AG04449 (cell line): ENCODE data around the gene TXNDC2.
"Not testable (repeated sequence)": the region's sequence is repeated elsewhere in the genome, so short reads cannot be mapped to it uniquely, and the experiment has no call there.

Experiments
- CTCF ChIA-PET: fragments of 350-600 bp; formaldehyde crosslinking; extraction: SDS; loops from one replicate; lab custom pipeline; 2021; ENCODE audit warnings: antibody characterized with exemption; lab: Yijun Ruan, JAX
- POLR2A ChIA-PET: fragments of 400-600, 350-600 bp; formaldehyde crosslinking; extraction: SDS; loops from one replicate; lab custom pipeline; 2020; ENCODE audit warnings: antibody characterized with exemption, inconsistent platforms; lab: Yijun Ruan, JAX
- DNase-seq: peaks from one replicate; pipeline ENCODE4 v3.0.0-alpha.2; 2010; ENCODE audit warnings: low read depth, low spot score
- H3K4me3 ChIP-seq: 2 replicates; pipeline ENCODE4 v1.5.1; 2011; ENCODE audit warnings: low read depth, mild to moderate bottlenecking, control low read depth, low read length
- TF ChIP-seq, protein P1 (sequence below): IDR thresholded peaks from one replicate; pipeline ENCODE4 v1.5.1; 2011; ENCODE audit warnings: mild to moderate bottlenecking, moderate library complexity, low read length, control low read depth, inconsistent platforms; ENCODE audit not compliant: insufficient read depth; ENCODE audit errors: missing control alignments

The TXNDC2 gene

DNA sequence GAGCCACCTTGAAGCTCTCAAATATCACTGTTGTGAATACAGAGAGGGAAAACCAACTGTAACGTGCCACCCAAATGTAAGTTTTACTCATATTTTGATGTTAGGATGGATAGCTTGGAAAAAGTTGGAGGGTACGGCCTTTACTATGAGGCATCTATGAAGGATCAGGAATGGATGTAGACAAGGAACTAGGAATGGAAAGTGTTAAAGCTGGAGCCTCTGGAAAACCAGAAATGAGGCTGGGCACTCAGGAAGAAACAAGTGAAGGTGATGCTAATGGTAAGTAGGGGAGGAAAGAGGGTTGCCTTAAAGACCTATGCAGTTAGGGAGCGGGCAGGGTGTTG, 204 bp downstream of the TXNDC2 start:
- CTCF ChIA-PET = interaction anchor here (0.8 to 1.2 kb wide), 3 partner anchors 13 to 65 kb away, joined by 3 to 4 read pairs (median 4); no protein-coding TSS in a partner anchor
- POLR2A ChIA-PET = interaction anchor here (1.1 kb wide), 1 partner anchor 9 kb away, joined by 3 read pairs; no protein-coding TSS in a partner anchor
- TF ChIP-seq, protein P1, sequence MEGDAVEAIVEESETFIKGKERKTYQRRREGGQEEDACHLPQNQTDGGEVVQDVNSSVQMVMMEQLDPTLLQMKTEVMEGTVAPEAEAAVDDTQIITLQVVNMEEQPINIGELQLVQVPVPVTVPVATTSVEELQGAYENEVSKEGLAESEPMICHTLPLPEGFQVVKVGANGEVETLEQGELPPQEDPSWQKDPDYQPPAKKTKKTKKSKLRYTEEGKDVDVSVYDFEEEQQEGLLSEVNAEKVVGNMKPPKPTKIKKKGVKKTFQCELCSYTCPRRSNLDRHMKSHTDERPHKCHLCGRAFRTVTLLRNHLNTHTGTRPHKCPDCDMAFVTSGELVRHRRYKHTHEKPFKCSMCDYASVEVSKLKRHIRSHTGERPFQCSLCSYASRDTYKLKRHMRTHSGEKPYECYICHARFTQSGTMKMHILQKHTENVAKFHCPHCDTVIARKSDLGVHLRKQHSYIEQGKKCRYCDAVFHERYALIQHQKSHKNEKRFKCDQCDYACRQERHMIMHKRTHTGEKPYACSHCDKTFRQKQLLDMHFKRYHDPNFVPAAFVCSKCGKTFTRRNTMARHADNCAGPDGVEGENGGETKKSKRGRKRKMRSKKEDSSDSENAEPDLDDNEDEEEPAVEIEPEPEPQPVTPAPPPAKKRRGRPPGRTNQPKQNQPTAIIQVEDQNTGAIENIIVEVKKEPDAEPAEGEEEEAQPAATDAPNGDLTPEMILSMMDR = no peak
- DNase-seq = no peak
- H3K4me3 ChIP-seq = no peak overlapping the region

DNA sequence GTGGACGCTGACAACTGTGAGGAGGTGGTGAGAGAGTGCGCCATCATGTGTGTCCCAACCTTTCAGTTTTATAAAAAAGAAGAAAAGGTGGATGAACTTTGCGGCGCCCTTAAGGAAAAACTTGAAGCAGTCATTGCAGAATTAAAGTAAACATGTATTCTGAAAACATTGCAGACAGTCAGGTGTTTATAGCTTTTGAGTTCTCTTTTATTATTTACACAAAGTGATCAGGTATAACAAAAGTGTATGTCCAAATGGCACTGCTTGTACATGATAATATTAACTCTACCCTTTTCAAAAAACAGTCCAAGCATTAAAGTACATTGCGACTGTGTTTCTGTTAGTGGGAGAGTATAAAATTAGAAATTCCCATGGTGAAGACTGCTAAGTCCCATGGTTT, 2.2 kb downstream of the TXNDC2 start:
- TF ChIP-seq, protein P1 = no peak
- no peak overlapping the region for H3K4me3 ChIP-seq
- no peak for DNase-seq
- CTCF ChIA-PET = no interaction called here
- POLR2A ChIA-PET = no interaction called here

DNA sequence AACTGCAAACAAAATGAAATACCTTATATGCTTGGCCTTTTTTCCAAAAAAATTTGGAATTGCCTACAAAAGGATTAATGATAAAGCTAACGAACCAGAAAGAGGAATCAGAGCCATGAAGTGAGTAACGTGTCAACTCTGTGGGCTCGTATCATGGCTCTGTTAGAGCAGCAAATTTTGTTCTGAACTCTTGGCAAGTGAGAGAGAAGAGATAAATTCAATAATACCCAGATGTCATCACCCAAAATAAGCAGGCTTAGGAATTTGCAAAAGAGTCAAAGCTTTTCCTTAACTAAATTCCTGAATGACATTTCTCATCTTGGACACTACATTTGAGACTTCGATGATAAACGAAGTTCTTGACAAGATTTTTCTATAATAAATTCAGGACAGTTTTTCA, 4.4 kb downstream of the TXNDC2 start:
- TF ChIP-seq, protein P1 = no peak
- DNase-seq = no peak
- ChIA-PET POLR2A (no interaction called here), CTCF (interaction anchor here (1.1 kb wide), 1 partner anchor 206 kb away, joined by 3 read pairs; no protein-coding TSS in a partner anchor)
- H3K4me3 ChIP-seq = no peak overlapping the region

DNA sequence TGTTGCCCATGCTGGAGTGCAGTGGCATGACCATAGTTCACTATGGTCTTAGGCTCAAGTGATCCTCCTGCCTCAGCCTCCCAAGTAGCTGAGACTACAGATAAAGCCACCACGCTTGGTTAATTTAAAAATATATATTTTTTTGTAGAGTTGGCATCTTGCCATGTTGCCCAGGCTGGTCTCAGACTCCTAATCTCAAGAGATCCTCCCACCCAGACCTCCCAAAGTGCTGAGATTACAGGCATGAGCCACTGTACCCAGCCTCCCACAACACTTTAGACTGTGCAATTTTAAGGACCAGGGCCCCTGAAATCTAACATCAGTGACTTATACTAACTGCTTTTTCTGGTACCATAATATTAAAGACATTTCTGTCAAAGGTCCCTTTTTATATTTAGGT, 5.2 kb downstream of the TXNDC2 start:
- TF ChIP-seq, protein P1 = no peak
- CTCF ChIA-PET = interaction anchor here (1.1 kb wide), 1 partner anchor 207 kb away, joined by 3 read pairs; no protein-coding TSS in a partner anchor
- POLR2A ChIA-PET = no interaction called here
- no peak for DNase-seq
- H3K4me3 ChIP-seq = no peak overlapping the region

DNA sequence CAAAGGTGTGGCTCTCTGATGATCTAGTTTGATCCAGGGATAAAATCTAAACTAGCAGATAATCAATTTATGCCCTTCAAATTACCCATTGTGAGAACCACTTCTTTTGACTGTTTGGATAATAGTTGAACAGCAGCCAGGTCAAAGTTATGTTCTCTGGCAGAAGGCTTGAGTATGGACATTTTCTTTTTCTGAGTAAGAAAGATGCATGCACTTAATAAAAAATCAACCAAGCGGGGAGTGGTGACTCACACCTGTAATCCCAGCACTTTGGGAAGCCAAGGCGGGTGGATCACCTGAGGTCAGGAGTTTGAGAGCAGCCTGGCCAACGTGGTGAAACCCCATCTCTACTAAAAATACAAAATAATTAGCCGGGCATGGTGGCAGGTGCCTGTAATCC, 5.7 kb downstream of the TXNDC2 start:
- H3K4me3 ChIP-seq, DNase-seq, CTCF ChIA-PET, POLR2A ChIA-PET: not testable (repeated sequence)

DNA sequence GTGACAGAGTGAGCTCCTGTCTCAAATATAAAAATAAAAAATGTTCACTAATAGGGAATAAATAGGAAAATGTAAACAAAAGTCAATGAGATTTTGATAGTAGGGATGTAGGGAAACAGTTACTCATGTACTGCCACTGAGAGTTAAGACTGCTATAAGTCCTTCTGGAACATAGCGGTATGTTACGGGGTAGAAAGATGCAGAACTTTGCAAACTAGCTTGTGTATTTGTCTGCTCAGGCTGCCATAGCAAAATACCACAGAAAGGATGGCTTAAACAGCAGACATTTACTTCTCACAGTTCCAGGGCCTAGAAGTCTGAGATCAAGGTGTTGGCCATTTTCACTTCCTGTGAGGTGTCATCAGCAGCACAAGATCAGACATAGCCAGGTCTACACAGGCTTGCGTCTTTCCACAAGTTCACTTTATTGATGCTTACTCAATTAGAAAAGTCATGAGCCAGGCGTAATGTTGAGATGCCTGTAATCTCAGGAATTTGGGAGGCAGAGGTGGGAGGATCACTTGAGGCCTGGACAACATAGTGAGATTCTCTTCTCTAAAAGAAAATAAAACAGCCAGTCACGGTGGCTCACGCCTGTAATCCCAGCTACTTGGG, 8.8 kb downstream of the TXNDC2 start:
- no peak overlapping the region for H3K4me3 ChIP-seq
- DNase-seq = no peak
- CTCF ChIA-PET = no interaction called here
- POLR2A ChIA-PET = no interaction called here
- TF ChIP-seq, protein P1 = no peak

DNA sequence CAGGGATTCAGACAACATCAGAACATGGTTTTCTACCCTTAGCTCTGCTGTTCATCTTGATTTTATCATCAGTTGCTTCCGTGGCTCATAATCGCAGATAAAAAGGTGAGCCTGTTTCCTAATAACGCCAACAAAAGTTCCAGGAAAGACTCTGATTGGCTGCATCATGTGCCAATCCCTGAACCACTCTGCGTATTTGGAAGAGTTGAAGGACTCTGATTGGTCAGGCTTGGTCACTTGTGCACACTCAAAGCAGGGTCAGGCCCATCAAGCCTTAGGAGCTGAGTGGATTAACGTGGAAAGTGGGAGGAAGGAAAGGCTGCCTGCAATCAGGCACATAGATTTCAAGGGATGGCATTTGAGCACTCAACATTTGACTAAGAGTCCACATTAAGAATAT, 11.4 kb downstream of the TXNDC2 start:
- no peak overlapping the region for H3K4me3 ChIP-seq
- ChIA-PET POLR2A (no interaction called here), CTCF (interaction anchor here (1.2 kb wide), 1 partner anchor 213 kb away, joined by 3 read pairs; no protein-coding TSS in a partner anchor)
- TF ChIP-seq, protein P1 = no peak
- no peak for DNase-seq

DNA sequence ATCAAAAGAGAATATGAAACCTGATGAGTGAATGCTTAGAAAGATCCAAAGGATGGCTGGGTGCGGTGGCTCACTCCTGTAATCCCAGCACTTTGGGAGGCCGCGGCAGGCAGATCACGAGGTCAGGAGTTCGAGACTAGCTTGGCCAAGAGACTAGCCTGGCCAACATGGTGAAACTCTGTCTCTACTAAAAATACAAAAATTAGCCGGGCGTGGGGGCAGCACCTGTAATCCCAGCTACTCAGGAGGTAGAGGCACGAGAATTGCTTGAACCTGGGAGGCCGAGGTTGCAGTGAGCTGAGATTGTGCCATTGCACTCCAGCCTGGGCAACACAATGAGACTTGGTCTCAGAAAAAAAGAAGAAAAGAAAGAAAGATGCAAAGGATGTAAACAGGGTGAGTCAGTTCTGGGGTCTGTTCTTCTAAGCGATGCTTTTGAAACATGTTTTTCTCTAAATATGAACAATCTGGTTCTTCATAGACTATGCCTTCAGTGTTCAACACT, 12.1 kb downstream of the TXNDC2 start:
- H3K4me3 ChIP-seq, DNase-seq, POLR2A ChIA-PET: not testable (repeated sequence)
- CTCF ChIA-PET = interaction anchor here (1.2 to 1.5 kb wide), 2 partner anchors 12 to 213 kb away, joined by 3 read pairs; partner anchors contain the start of gene TXNDC2
